K562 (cell line): Measurements from ENCODE around the gene ATG7. TPM values are rescaled to one million over a fixed set of nuclear protein-coding genes. Genes with fewer than 3 reads are reported as not detected.

Experiments
- CEBPG ChIP-seq, 3 experiments: fragments of 200-800 bp in 1 of 3; sonication (Bioruptor generic) in 1 of 3; sonication (generic) in 1 of 3; formaldehyde crosslinking in 1 of 3; IDR thresholded peaks in 2 of 3; conservative IDR thresholded peaks in 1 of 3; 2 replicates each; pipeline versions ENCODE4 v1.6.1 to v1.8.0; 2016 to 2022; ENCODE audit warnings: missing compliant biosample characterization in 2 of 3, missing genetic modification characterization in 2 of 3, mild to moderate bottlenecking in 1 of 3, missing genetic modification reagents in 1 of 3
- CHCHD3 ChIP-seq: fragments of 250-450 bp; sonication (Bioruptor Pico); IDR thresholded peaks from 2 replicates; pipeline ENCODE4 v2.1.2; 2022; ENCODE audit warnings: mild to moderate bottlenecking
- EHMT2 ChIP-seq: fragments of 450-650 bp; IDR thresholded peaks from 2 replicates; pipeline ENCODE4 v1.6.1; 2018; ENCODE audit warnings: antibody characterized with exemption
- GATA2 ChIP-seq: sonication (generic); formaldehyde crosslinking; IDR thresholded peaks from 2 replicates; pipeline ENCODE4 v1.4.0; 2020; ENCODE audit warnings: mild to moderate bottlenecking, missing genetic modification reagents
- MCM3 ChIP-seq: fragments of 450-650 bp; IDR thresholded peaks from 2 replicates; pipeline ENCODE4 v1.6.1; 2016
- NCOR1 ChIP-seq: fragments of 450-650 bp; IDR thresholded peaks from 2 replicates; pipeline ENCODE4 v1.6.1; 2016; ENCODE audit warnings: mild to moderate bottlenecking, moderate library complexity
- PHB ChIP-seq: fragments of 250-450 bp; sonication (Bioruptor Pico); IDR thresholded peaks from 2 replicates; pipeline ENCODE4 v1.5.0; 2021
- PKNOX1 ChIP-seq: fragments of 450-650 bp; IDR thresholded peaks from 2 replicates; pipeline ENCODE4 v1.6.1; 2016
- POLR3A ChIP-seq: IDR thresholded peaks from 2 replicates; pipeline ENCODE4 v1.6.1; 2011; ENCODE audit warnings: borderline replicate concordance, mild to moderate bottlenecking, moderate library complexity; ENCODE audit not compliant: insufficient read length, insufficient read depth; ENCODE audit errors: extremely low read depth
- RFX1 ChIP-seq: fragments of 450-650 bp; IDR thresholded peaks from 2 replicates; pipeline ENCODE4 v1.6.1; 2016; ENCODE audit warnings: mild to moderate bottlenecking, moderate library complexity
- SAFB ChIP-seq: fragments of 200-400 bp; formaldehyde crosslinking; IDR thresholded peaks from 2 replicates; pipeline ENCODE4 v1.6.1; 2017; ENCODE audit warnings: low read depth, low read length, borderline replicate concordance
- SIX5 ChIP-seq, 2 experiments: IDR thresholded peaks; 2 replicates each; pipeline ENCODE4 v1.6.1; 2011; ENCODE audit warnings: low read length in 2 of 2, borderline replicate concordance in 1 of 2, low read depth in 1 of 2, mild to moderate bottlenecking in 1 of 2, moderate library complexity in 1 of 2; ENCODE audit not compliant: insufficient read depth in 1 of 2
- TAF9B ChIP-seq: fragments of 450-650 bp; IDR thresholded peaks from 2 replicates; pipeline ENCODE4 v1.6.1; 2018; ENCODE audit warnings: mild to moderate bottlenecking; ENCODE audit not compliant: partially characterized antibody
- TFAP4 ChIP-seq: sonication (generic); formaldehyde crosslinking; IDR thresholded peaks from 2 replicates; pipeline ENCODE4 v1.8.0; 2022; ENCODE audit warnings: missing genetic modification reagents, mild to moderate bottlenecking, moderate library complexity, borderline replicate concordance
- UBTF ChIP-seq, 2 experiments: IDR thresholded peaks; 2 replicates each; pipeline ENCODE4 v1.6.1; 2012; ENCODE audit warnings: improper control_type of control experiment in 2 of 2, low read depth in 2 of 2, low read length in 2 of 2, borderline replicate concordance in 1 of 2
- ZBTB9 ChIP-seq: fragments of 450-650 bp; formaldehyde crosslinking; IDR thresholded peaks from 2 replicates; pipeline ENCODE4 v1.4.0; 2020; ENCODE audit warnings: mild to moderate bottlenecking, moderate library complexity
- ZEB2 ChIP-seq: fragments of 450-650 bp; IDR thresholded peaks from 2 replicates; pipeline ENCODE4 v1.6.1; 2016
- ZNF778 ChIP-seq: fragments of 450-650 bp; formaldehyde crosslinking; IDR thresholded peaks from 2 replicates; pipeline ENCODE4 v1.4.0; 2020; ENCODE audit warnings: mild to moderate bottlenecking, moderate library complexity
- ZNF830 ChIP-seq: fragments of 250-450 bp; sonication (Bioruptor Pico); IDR thresholded peaks from 2 replicates; pipeline ENCODE4 v1.5.0; 2021; ENCODE audit warnings: mild to moderate bottlenecking
- polyA plus RNA-seq, 8 experiments: library from polyadenylated mRNA; depleted of rRNA in 4 of 8; stranded (reverse) in 5 of 8; unstranded in 3 of 8; fragments of >200 nt; fragmentation: Nextera tagmentation in 2 of 8; fragmentation: Illumina TruSeq in 1 of 8; extraction: Ambion mirVana in 2 of 8; extraction: Trizol in 1 of 8; gene quantifications; 2 replicates each; pipeline versions ENCODE4 v1.2.1 to v1.2.3, GENCODE V29; 2011 to 2014; ENCODE audit warnings: inconsistent platforms in 1 of 8, missing spikeins in 1 of 8
- total RNA-seq, 7 experiments: library from RNA; depleted of rRNA in 6 of 7; stranded (reverse); fragments of >200 nt in 6 of 7; fragmentation: Illumina TruSeq in 2 of 7; extraction: Trizol in 2 of 7; gene quantifications; 2 replicates each; pipeline versions ENCODE4 v1.2.1 to v1.2.3, GENCODE V29; 2011 to 2021; ENCODE audit warnings: low replicate concordance in 1 of 7

ATG7 gene
- total and polyA plus RNA-seq, 9 of the 15 experiments (the other 6 are each of a cell fraction or from before 2014, with no cell fraction given): 18.3 to 45.3 (median 33.6) TPM

GRCh38 chr3:11603628-11604027, 331.4 kb downstream of the ATG7 start (continued):
- TF ChIP-seq UBTF (IDR thresholded peaks at IDR 0.05; ENCODE audit: borderline replicate concordance in 1 of 2, low read depth in 2 of 2, low read length in 2 of 2): no peak
- TF ChIP-seq GATA2 (CRISPR knock-in tag): no peak
- TF ChIP-seq ZNF778 (CRISPR knock-in tag): no peak
- TF ChIP-seq SAFB: no peak
- TF ChIP-seq CEBPG (CRISPR knock-in tag; IDR thresholded peaks at IDR 0.05): peak; percentile 50; the same call in 1 of the 2 replicates
- no peak for TF ChIP-seq CEBPG (tag; conservative IDR thresholded peaks at IDR 0.05 in 1 of 2, IDR thresholded peaks at IDR 0.05 in 1 of 2)
- TF ChIP-seq PKNOX1: 0 out of 2 replicates have a peak, but pooled peaks have one; percentile 17
- peak; percentile 31; the same call in 1 of the 2 replicates for TF ChIP-seq TFAP4 (CRISPR knock-in tag)
- no peak for TF ChIP-seq ZEB2
- TF ChIP-seq ZNF830: no peak
- no peak for TF ChIP-seq ZBTB9 (CRISPR knock-in tag)
- no peak for TF ChIP-seq POLR3A
- no peak for TF ChIP-seq MCM3
- TF ChIP-seq CHCHD3: no peak
- no peak for TF ChIP-seq EHMT2
- no peak for TF ChIP-seq SIX5 (IDR thresholded peaks at IDR 0.05; ENCODE audit: borderline replicate concordance in 1 of 2, insufficient read depth in 1 of 2, low read depth in 1 of 2, low read length in 2 of 2)
- TF ChIP-seq TAF9B: no peak
- TF ChIP-seq RFX1: peak; percentile 31
- no peak for TF ChIP-seq NCOR1
- TF ChIP-seq PHB (CRISPR knock-in tag): no peak
